SKM-1 treated with dmso at 0.1 percent for 144 hours (cell line): Measurements from ENCODE around the gene YPEL4.

Source experiments
- DNase-seq: peaks from one replicate; lab custom pipeline; 2025; ENCODE audit not compliant: unreplicated experiment; lab: John Stamatoyannopoulos, UW

The YPEL4 gene

DNA sequence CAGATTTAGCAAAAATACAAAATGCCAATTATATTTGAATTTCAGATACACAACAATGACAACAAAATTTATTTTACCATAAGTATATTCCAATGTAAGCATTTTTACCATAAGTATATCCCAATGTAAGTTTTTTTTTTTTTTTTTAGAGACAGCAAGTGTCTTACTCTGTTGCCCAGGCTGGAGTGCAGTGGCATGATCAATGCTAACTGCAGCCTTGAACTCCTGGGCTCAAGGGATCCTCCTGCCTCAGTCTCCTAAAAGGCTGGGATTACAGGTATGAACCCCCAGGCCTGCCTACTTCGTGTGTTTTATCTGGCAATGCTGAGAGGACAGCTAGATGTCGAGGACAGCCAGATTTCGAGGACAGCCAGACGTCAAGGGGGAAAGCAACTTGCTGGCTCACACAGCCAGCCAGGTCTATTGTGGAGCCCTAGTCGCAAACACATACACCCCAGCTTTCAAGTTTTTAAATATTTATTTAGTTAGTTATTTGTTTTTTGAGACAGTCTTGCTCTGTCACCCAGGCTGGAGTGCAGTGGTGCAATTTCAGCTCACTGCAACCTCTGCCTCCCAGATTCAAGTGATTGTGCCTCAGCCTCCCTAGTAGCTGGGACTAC lies 53.3 kb downstream of the YPEL4 start:
- DNase-seq = no peak
